ENCODE measurements around the gene CFAP299. TPM values are rescaled to one million over a fixed set of nuclear protein-coding genes. Genes with fewer than 3 reads are reported as not detected.

The CFAP299 gene
- total and polyA plus RNA-seq, 9 of the 15 experiments (the other 6 are each of a cell fraction or from before 2014, with no cell fraction given), result 0.09 to 3.0 (median 0.76) TPM

DNA sequence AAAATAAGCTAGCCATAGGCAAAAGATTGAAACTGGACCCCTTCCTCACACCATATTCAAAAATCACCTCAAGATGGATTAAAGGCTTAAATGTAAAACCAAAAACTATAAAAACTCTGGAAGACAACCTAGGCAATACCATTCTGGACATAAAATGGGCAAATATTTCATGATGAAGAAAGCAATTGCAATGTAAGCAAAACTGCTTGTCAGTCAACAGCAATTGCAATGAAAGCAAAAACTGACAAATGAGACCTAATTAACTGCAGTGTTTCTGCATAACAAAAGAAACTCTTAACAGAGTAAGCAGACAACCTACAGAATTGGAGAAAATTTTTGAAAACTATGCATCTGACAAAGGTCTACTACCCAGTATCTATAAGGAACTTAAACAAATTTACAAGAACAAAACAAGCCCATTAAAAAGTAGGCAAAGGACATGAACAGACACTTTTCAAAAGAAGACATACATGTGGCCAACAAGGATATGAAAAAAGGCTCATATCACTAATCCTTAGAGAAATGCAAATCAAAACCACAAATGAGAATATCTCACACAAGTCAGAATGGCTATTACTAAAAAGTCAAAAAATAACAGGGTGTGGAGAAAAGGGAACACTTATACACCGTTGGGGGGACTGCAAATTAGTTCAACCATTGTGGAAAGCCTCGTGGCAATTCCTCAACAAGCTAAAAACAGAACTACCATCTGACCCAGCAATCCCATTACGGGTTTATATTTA lies 46.7 kb downstream of the CFAP299 start (continued):
- TF ChIP-seq, protein P1, sequence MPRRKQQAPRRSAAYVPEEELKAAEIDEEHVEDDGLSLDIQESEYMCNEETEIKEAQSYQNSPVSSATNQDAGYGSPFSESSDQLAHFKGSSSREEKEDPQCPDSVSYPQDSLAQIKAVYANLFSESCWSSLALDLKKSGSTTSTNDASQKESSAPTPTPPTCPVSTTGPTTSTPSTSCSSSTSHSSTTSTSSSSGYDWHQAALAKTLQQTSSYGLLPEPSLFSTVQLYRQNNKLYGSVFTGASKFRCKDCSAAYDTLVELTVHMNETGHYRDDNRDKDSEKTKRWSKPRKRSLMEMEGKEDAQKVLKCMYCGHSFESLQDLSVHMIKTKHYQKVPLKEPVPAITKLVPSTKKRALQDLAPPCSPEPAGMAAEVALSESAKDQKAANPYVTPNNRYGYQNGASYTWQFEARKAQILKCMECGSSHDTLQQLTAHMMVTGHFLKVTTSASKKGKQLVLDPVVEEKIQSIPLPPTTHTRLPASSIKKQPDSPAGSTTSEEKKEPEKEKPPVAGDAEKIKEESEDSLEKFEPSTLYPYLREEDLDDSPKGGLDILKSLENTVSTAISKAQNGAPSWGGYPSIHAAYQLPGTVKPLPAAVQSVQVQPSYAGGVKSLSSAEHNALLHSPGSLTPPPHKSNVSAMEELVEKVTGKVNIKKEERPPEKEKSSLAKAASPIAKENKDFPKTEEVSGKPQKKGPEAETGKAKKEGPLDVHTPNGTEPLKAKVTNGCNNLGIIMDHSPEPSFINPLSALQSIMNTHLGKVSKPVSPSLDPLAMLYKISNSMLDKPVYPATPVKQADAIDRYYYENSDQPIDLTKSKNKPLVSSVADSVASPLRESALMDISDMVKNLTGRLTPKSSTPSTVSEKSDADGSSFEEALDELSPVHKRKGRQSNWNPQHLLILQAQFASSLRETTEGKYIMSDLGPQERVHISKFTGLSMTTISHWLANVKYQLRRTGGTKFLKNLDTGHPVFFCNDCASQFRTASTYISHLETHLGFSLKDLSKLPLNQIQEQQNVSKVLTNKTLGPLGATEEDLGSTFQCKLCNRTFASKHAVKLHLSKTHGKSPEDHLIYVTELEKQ (CRISPR knock-in tag; IDR thresholded peaks at IDR 0.05), result no peak
- TF ChIP-seq TAF1 (IDR thresholded peaks at IDR 0.05; ENCODE audit: control insufficient read depth, extremely low read depth, insufficient read depth, low read length, severe bottlenecking), result no peak

DNA sequence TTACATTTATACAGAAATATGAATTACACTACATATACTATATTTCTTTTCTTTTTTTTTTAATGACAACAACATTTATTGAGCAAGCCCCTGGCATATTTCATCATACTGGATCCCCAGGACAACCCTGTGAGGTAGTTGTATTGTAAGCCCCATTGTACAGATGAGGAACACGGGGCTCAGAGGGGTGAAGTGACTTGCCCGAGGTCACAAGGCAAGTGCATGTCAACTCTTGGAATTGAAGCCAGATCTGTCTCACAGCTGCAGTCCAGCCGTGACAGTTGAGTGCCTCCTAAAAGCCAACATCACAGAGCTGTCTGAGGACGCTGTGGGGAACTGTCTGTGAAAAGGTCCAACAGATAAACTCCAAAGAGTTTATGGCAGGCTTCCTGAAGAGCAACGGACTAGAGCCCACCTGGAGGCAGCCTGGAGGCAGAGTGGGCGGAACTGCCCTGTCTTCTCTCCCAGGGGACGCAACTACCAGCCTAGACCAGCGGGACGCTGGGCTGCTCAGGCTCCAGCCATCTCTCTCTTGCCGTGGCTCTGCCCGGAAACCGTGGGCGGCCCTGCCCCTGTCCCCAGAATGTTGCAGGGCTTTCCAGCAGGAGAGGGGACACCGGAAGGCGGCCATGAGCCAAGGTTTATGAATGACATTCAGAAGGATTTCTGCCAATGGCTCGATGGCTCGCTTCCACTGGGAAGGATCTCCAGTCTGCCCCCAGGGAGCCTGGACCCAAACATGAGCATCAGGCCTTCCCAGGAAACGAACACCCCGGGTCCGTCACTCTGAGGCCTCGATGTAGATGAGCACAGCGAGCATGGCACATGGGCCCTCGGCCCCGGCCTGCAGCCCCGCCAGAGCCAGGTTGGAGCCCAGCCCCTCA lies 50.1 kb downstream of the CFAP299 start:
- CTCF ChIA-PET (ENCODE audit: low intra/inter-chr PET ratio), result no interaction called here
- TF ChIP-seq ESRRA (IDR thresholded peaks at IDR 0.05; ENCODE audit: borderline replicate concordance, low read depth), result peak; percentile 71; the same call in 1 of the 2 replicates
- peak; percentile 31; the same call in 1 of the 2 replicates for TF ChIP-seq EGR1 (conservative IDR thresholded peaks at IDR 0.05)
- TF ChIP-seq ZNF79 (CRISPR knock-in tag; IDR thresholded peaks at IDR 0.05; ENCODE audit: low read depth), result no peak
- TF ChIP-seq ZBTB17 (CRISPR knock-in tag; IDR thresholded peaks at IDR 0.05), result no peak
- no peak for TF ChIP-seq POLR2A (conservative IDR thresholded peaks at IDR 0.05)
- TF ChIP-seq KDM4B (IDR thresholded peaks at IDR 0.05; ENCODE audit: borderline replicate concordance in 2 of 2, low read depth in 1 of 2), result no peak
- TF ChIP-seq POLR2B (IDR thresholded peaks at IDR 0.05; ENCODE audit: low read depth, partially characterized antibody), result no peak
- TF ChIP-seq HNRNPLL (IDR thresholded peaks at IDR 0.05; ENCODE audit: low read depth, low read length, poor library complexity, severe bottlenecking), result no peak
- TF ChIP-seq ZBED1 (IDR thresholded peaks at IDR 0.05), result no peak
- TF ChIP-seq ZFP36 (IDR thresholded peaks at IDR 0.05; ENCODE audit: low read depth, low read length, partially characterized antibody), result peak; percentile 62
- no peak for TF ChIP-seq TRIM28 (IDR thresholded peaks at IDR 0.05)
- no peak for TF ChIP-seq ZNF561 (CRISPR knock-in tag; conservative IDR thresholded peaks at IDR 0.05)
- TF ChIP-seq PHF21A (IDR thresholded peaks at IDR 0.05; ENCODE audit: borderline replicate concordance, low read depth), result no peak
- TF ChIP-seq, protein P2, sequence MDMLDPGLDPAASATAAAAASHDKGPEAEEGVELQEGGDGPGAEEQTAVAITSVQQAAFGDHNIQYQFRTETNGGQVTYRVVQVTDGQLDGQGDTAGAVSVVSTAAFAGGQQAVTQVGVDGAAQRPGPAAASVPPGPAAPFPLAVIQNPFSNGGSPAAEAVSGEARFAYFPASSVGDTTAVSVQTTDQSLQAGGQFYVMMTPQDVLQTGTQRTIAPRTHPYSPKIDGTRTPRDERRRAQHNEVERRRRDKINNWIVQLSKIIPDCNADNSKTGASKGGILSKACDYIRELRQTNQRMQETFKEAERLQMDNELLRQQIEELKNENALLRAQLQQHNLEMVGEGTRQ (CRISPR knock-in tag; IDR thresholded peaks at IDR 0.05), result no peak

More for the DNA sequence above, 50.1 kb downstream of the CFAP299 start:
- H3K4me3 ChIP-seq, result no peak overlapping the region
- no peaks in the 10 kb centered on the region for H3K9me1 ChIP-seq (ENCODE audit: control insufficient read depth, insufficient read depth, low read length)
- no peaks in the 10 kb centered on the region for H3K79me2 ChIP-seq (ENCODE audit: control insufficient read depth, insufficient read depth, low read length)
- no peaks in the 10 kb centered on the region for H4K20me1 ChIP-seq (replicated peaks; ENCODE audit: control insufficient read depth, insufficient read depth, low read length)
- H3K9ac ChIP-seq (ENCODE audit: insufficient read depth in 1 of 2, low read depth in 2 of 2, low read length in 2 of 2), result no peak overlapping the region; a peak in 1 of 4 replicates
- H3K27ac ChIP-seq (ENCODE audit: extremely low read depth, low read depth, low read length), result no peak overlapping the region; the same call in 2 of the 3 replicates
- H3K27me3 ChIP-seq (ENCODE audit: control insufficient read depth in 2 of 2, insufficient read depth in 2 of 2, low read length in 2 of 2), result peaks cover 2 to 33% of the 10 kb centered on the region in 2 experiments; a peak in 3 of 5 replicates
- in situ Hi-C loops (cut with MboI) (no loop called here), intact Hi-C loops (cut with micrococcal nuclease) (no loop called here)
- H3K9me3 ChIP-seq (replicated peaks; ENCODE audit: control insufficient read depth, insufficient read depth, low read depth, low read length), result no peaks in the 10 kb centered on the region
- no peak for FAIRE-seq
- peak overlapping the region; percentile 44; the same call in 1 of the 2 replicates for H2AFZ ChIP-seq (ENCODE audit: low read depth, low read length)
- H3K4me1 ChIP-seq (replicated peaks in 1 of 2; ENCODE audit: control insufficient read depth in 2 of 2, insufficient read depth in 2 of 2, low read length in 2 of 2), result peaks cover 0 to 11% of the 10 kb centered on the region in 2 experiments; a peak in 3 of 5 replicates
- WGBS (ENCODE audit: insufficient coverage, low coverage, missing lambda C conversion rate), result 8% methylated on average over 25 of the region's 25 CpGs
- BruUV-seq (replicated peaks), result no TSS peak
- peak overlapping the region; percentile 30 for H3K4me2 ChIP-seq (ENCODE audit: insufficient read depth, low read length)
- ATAC-seq, result peak; percentile 79
- POLR2A ChIA-PET, result no interaction called here
- H3K36me3 ChIP-seq (ENCODE audit: control insufficient read depth, insufficient read depth, low read length), result no peaks in the 10 kb centered on the region
- no peak for DNase-seq (ENCODE audit: extremely low read depth in 1 of 4, low spot score in 3 of 4)

Measured in K562 (cell line).